ENCODE data around the gene MESD. TPM values are rescaled to one million over a fixed set of nuclear protein-coding genes. Genes with fewer than 3 reads are reported as not detected.

MESD gene
- total RNA-seq, 1 donor from 2014 or later = 25.9 TPM

GRCh38 chr15:81000144-81000623, 10.6 kb upstream of the MESD start:
- H3K36me3 ChIP-seq (ENCODE audit: control insufficient read depth, insufficient read depth, low read length) = peaks cover 1% of the 10 kb centered on the region
- DNase-seq (ENCODE audit: low read depth) = no peak
- H3K4me3 ChIP-seq (ENCODE audit: low read depth, low read length) = peak overlapping the region; percentile 94
- no peaks in the 10 kb centered on the region for H3K27me3 ChIP-seq (ENCODE audit: control insufficient read depth, insufficient read depth, low read length)
- TF ChIP-seq, protein P1, sequence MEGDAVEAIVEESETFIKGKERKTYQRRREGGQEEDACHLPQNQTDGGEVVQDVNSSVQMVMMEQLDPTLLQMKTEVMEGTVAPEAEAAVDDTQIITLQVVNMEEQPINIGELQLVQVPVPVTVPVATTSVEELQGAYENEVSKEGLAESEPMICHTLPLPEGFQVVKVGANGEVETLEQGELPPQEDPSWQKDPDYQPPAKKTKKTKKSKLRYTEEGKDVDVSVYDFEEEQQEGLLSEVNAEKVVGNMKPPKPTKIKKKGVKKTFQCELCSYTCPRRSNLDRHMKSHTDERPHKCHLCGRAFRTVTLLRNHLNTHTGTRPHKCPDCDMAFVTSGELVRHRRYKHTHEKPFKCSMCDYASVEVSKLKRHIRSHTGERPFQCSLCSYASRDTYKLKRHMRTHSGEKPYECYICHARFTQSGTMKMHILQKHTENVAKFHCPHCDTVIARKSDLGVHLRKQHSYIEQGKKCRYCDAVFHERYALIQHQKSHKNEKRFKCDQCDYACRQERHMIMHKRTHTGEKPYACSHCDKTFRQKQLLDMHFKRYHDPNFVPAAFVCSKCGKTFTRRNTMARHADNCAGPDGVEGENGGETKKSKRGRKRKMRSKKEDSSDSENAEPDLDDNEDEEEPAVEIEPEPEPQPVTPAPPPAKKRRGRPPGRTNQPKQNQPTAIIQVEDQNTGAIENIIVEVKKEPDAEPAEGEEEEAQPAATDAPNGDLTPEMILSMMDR (IDR thresholded peaks at IDR 0.05; ENCODE audit: insufficient read depth, low read length, poor library complexity, severe bottlenecking) = no peak

GRCh38 chr15:80999623-81000036, 10.0 kb upstream of the MESD start:
- H3K36me3 ChIP-seq (ENCODE audit: control insufficient read depth, insufficient read depth, low read length) = peaks cover 1% of the 10 kb centered on the region
- no peaks in the 10 kb centered on the region for H3K27me3 ChIP-seq (ENCODE audit: control insufficient read depth, insufficient read depth, low read length)
- no peak overlapping the region for H3K4me3 ChIP-seq (ENCODE audit: low read depth, low read length)
- TF ChIP-seq, protein P1 (IDR thresholded peaks at IDR 0.05; ENCODE audit: insufficient read depth, low read length, poor library complexity, severe bottlenecking) = no peak
- no peak for DNase-seq (ENCODE audit: low read depth)

GRCh38 chr15:80998251-80998650, 8.6 kb upstream of the MESD start:
- no peaks in the 10 kb centered on the region for H3K27me3 ChIP-seq (ENCODE audit: control insufficient read depth, insufficient read depth, low read length)
- no peaks in the 10 kb centered on the region for H3K36me3 ChIP-seq (ENCODE audit: control insufficient read depth, insufficient read depth, low read length)
- no peak for DNase-seq (ENCODE audit: low read depth)
- no peak overlapping the region for H3K4me3 ChIP-seq (ENCODE audit: low read depth, low read length)
- TF ChIP-seq, protein P1 (IDR thresholded peaks at IDR 0.05; ENCODE audit: insufficient read depth, low read length, poor library complexity, severe bottlenecking) = no peak

- H3K36me3 ChIP-seq (ENCODE audit: control insufficient read depth, insufficient read depth, low read length) = no peaks in the 10 kb centered on the region
- H3K27me3 ChIP-seq (ENCODE audit: control insufficient read depth, insufficient read depth, low read length) = no peaks in the 10 kb centered on the region
- TF ChIP-seq, protein P1 (IDR thresholded peaks at IDR 0.05; ENCODE audit: insufficient read depth, low read length, poor library complexity, severe bottlenecking) = no peak
- no peak for DNase-seq (ENCODE audit: low read depth)
- H3K4me3 ChIP-seq (ENCODE audit: low read depth, low read length) = no peak overlapping the region
These were observed 8.1 kb upstream of the MESD start for GRCh38 chr15:80997692-80998091.

GRCh38 chr15:80996247-80996646, 6.6 kb upstream of the MESD start:
- DNase-seq (ENCODE audit: low read depth) = no peak
- H3K36me3 ChIP-seq (ENCODE audit: control insufficient read depth, insufficient read depth, low read length) = no peaks in the 10 kb centered on the region
- TF ChIP-seq, protein P1 (IDR thresholded peaks at IDR 0.05; ENCODE audit: insufficient read depth, low read length, poor library complexity, severe bottlenecking) = peak; percentile 28
- no peaks in the 10 kb centered on the region for H3K27me3 ChIP-seq (ENCODE audit: control insufficient read depth, insufficient read depth, low read length)
- no peak overlapping the region for H3K4me3 ChIP-seq (ENCODE audit: low read depth, low read length)

- no peak overlapping the region for H3K4me3 ChIP-seq (ENCODE audit: low read depth, low read length)
- TF ChIP-seq, protein P1 (IDR thresholded peaks at IDR 0.05; ENCODE audit: insufficient read depth, low read length, poor library complexity, severe bottlenecking) = no peak
- no peaks in the 10 kb centered on the region for H3K27me3 ChIP-seq (ENCODE audit: control insufficient read depth, insufficient read depth, low read length)
- no peaks in the 10 kb centered on the region for H3K36me3 ChIP-seq (ENCODE audit: control insufficient read depth, insufficient read depth, low read length)
- DNase-seq (ENCODE audit: low read depth) = no peak
These were observed 2.8 kb upstream of the MESD start for GRCh38 chr15:80992441-80992840.
